GM19452 (cell line): ENCODE data around the gene CYTH4.
"Not testable (repeated sequence)": the region's sequence is repeated elsewhere in the genome, so short reads cannot be mapped to it uniquely, and the experiment has no call there.

ENCODE experiments used
- ATAC-seq: cut with Tn5 transposase; IDR thresholded peaks from one replicate; pipeline ENCODE4 v1.9.1; 2021; ENCODE audit not compliant: unreplicated experiment

Gene CYTH4

GRCh38 chr22:37282385-37282677 lies at the start of gene CYTH4:
Gene CYTH4, plus strand, starts transcription at chr22:37282508. Its CDS starts 62 bp downstream, at chr22:37282570.
- ATAC-seq = peak; percentile 57

- ATAC-seq = not testable (repeated sequence)
Observed at GRCh38 chr22:37233371-37233750, 48.9 kb upstream of the CYTH4 start.

- ATAC-seq = no peak
Observed at GRCh38 chr22:37233751-37234631, 48.3 kb upstream of the CYTH4 start.

- no peak for ATAC-seq
Observed at GRCh38 chr22:37234736-37235711, 47.3 kb upstream of the CYTH4 start.

- ATAC-seq = no peak
Observed at GRCh38 chr22:37235897-37236607, 46.3 kb upstream of the CYTH4 start.

GRCh38 chr22:37237371-37238268 lies 44.7 kb upstream of the CYTH4 start:
- no peak for ATAC-seq

- no peak for ATAC-seq
Observed at GRCh38 chr22:37239336-37240239, 42.7 kb upstream of the CYTH4 start.

- ATAC-seq = no peak
Observed at GRCh38 chr22:37240240-37240940, 41.9 kb upstream of the CYTH4 start.

- ATAC-seq = no peak
Observed at GRCh38 chr22:37240941-37241320, 41.4 kb upstream of the CYTH4 start.

GRCh38 chr22:37241351-37242142 lies 40.8 kb upstream of the CYTH4 start:
- no peak for ATAC-seq

GRCh38 chr22:37242395-37242918 lies 39.9 kb upstream of the CYTH4 start:
- ATAC-seq = peak; percentile 56

- peak; percentile 1 for ATAC-seq
Observed at GRCh38 chr22:37243402-37244113, 38.8 kb upstream of the CYTH4 start.

- peak; percentile 49 for ATAC-seq
Observed at GRCh38 chr22:37244114-37244921, 38.0 kb upstream of the CYTH4 start, which contains the start of gene RAC2. Gene RAC2, minus strand, starts transcription at chr22:37244269. Its CDS starts 121 bp downstream, at chr22:37244148.

- no peak for ATAC-seq
Observed at GRCh38 chr22:37244922-37245722, 37.2 kb upstream of the CYTH4 start.

GRCh38 chr22:37245740-37246139 lies 36.6 kb upstream of the CYTH4 start:
- no peak for ATAC-seq
